GM19395 (cell line): ENCODE data around the gene EDAR.

ENCODE experiments used
- ATAC-seq: cut with Tn5 transposase; IDR thresholded peaks from one replicate; pipeline ENCODE4 v1.9.1; 2021; ENCODE audit warnings: mild to moderate bottlenecking, moderate library complexity; ENCODE audit not compliant: unreplicated experiment

The EDAR gene

DNA sequence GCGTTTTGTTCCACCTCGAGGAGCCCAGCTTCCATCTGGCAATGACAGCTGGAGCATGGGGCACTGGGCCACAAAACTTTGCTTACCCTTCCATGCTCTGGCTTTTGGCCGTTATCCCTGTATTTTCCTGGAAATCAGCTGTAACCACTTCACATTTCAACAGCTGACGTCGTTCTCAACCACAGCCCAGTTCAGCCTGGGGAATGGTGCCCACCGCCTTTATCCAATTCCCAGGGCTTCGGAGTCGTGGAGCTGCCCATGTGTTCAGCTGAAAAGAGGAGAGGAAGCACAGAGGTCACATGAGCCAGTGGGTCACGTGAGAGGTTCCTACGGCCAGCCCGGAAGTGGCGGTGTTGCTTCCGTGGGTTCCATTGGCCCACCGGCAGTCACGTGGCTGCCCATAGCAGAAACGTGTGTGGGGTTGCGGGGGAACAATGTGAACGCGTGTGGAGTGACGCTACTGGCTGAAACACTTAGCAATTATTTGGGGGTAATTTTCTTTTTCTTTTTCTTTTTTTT, 16.7 kb upstream of the EDAR start:
- no peak for ATAC-seq

DNA sequence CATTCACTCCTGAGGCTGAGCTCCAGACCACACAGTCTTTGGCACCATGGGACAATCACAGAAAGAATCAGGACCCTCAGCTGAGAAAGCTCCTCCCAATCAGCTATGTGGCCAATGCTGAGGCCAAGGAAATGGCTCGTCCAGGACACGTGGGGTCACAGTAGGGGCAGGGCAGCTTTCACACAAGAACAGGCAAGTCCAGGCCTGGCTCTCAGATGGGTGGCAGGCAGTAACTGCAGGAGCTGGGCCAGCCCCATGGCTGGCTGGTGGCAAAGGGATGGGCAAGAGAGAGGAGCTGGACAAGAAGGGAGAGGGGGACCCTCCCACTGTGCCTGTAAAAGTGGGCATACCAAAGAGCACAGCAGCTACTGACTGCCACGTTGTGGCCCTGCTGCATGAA, 12.2 kb upstream of the EDAR start:
- no peak for ATAC-seq

DNA sequence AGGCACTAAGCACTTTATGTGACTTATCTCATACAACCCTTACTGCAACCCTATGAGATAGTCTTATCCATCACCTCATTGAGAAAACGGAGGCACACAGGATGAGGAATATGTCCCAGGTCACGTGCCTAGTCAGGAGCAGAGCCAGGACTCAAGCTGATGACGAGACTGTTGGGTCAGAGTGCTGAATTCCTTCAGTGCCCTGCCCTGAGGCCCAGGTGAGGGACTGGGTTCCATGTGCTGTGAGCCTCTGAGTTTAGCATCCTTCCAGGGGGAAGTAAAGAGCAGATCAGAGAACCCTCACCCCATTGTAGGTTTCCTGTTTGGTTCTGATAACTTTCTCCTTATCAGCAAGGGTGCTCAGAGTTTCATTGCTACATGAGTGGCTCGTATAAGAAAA, 11.7 kb upstream of the EDAR start:
- no peak for ATAC-seq

DNA sequence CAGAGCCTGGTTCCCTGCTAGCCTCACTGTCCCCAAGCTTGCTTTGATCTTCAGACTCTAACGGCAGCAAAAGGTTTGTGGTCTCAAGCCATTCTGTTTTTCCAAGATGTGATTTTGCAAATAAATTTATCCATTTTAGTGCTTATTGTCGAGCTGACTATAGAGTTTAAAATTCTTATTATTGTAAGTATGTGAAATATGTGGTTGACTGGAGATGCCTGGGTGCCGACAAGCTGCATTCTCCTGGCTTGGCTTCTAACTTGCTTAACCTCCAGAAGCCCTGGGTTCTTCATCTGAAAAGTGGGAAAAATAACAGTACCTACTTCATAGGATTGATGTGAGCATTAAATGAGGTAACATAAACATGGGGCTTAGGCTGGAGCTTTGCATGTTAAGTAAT, 9.9 kb upstream of the EDAR start:
- no peak for ATAC-seq

DNA sequence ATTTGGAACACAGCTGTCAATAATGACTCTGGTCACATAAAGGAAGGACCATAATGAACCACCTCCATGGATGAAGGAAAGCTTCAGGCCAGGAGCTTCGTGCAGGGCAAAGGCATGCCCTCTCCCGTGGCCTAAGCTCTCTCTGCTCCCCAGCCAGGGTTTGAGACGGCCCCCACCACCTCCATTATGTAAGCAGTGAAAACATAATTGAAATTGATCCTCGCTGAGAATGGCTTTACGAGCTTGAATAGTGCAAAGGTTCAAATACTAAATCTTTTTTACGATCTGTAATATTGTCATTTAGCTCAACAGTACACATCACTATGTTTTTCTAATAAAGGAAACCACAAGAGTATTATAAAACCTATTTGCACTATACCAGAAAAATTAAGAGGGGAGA, 5.2 kb upstream of the EDAR start:
- no peak for ATAC-seq

DNA sequence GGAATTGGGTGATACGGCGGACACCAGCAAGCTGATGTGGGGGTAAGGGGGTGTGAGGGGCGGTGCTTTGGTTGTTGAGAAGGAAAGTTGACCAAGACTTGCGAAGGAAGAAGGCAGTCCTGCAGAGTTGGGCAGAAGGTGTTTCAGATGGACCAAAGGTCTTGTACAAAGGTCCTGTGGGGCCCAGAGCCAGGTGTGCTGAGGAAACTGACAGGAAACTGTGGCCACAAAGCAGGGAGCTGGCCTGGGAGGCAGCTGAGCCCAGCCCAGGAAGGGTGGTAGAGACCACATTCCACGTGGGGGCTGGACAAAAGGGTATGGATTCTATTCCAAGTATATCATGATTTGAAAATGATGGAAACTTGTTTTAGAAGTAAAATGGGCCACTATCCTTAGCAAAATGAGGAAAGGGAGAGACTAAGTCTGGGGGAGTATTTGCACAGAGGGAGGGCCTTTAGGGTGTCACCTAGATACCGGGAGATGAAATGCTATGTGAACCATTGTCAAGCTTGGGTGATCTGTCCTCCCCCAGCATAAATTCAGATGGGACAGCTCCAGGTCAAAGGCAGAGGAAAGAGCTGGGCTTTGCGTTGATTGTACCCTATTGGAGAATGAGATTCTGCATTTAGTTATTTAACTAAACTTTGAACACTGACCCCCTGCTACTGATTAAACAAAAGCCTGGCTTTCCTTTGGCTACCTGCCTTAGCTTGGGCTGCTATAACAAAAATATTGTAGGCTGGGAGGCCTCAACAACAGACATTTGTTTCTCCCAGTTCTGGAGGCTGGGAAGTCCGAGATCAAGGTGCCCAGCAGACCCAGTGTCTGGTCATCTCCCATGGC, 4.3 kb upstream of the EDAR start:
- no peak for ATAC-seq

DNA sequence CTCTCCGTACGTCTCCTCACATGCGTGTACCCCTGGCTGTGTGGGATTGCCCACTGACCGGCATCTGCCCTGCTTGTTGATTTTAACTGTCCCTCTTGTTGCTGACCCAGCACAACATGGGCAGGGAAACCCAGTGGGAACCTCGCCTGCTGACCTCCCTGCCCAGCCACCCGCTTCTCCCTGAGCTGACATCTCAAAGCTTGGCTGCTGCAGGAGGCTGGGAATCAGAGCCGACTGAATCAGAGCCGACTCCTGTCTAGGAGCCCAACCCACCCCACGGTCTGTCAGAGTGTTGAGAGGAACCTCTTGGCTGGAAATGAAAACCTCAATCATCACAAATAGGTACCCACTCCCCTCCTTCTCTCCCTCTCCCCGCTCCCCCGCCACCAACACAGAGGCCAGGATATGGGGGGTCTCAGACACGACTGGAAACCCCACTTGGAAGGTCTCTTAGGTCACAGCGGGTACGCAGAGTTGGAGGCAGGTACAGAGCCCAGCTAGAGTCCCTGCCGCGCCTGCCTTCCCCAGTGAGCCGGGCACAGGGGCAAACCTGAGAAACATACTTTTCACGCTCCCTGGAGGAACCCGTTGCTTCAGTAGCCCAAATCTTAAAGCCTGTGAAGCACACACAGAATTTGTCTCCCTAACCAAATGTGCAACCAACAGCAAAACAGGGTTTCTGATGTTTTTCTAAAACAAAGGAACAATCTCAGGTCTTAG, 784 bp downstream of the EDAR start:
- ATAC-seq, result no peak

DNA sequence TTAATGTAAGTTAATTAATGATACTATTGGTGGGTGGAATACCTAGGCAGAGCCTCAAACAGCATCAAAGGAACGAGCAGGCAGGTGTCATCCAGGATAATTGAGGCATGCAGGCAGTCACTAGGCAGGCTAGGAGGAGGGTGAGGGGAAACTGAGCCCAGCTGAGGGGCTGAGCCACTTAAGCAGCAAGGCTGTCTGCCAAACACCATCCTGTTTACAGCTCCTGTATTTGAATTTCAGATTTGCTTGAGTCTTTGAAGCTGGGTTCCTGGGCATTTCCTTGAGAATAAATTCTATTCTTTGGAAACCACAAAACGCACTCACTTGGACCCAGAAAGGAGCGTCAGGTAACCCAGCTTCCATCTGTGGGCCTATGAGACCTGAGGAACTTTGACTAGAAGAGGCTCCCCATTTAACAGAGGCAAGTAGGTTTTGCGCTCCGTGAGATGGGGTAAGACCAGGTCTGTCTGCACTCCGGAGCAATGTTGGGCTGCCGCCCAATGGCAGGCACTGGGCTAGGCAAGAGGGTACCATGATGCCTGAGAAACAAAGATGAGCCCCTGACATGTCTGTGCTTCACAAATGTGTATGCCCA, 2.0 kb downstream of the EDAR start:
- no peak for ATAC-seq

DNA sequence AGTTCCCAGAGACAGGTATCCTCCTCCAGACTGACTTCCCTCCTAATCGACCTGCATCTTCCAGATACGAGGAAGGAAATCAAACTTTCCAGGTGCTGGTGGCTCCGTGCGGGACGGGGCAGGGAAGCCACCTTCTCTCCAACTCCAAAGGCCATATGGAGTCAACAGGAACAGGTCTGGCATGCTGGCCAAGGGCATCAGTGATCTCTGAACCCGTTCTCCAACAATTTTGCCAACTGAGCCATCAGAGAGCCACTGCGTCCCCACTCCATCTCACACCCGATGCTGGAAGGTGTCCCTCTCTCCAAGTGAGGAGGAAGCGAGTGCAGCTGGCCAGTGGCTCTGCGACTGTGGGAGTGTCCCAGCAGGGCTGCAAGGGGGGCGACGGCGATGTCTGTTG, 5.4 kb downstream of the EDAR start:
- ATAC-seq, result no peak

DNA sequence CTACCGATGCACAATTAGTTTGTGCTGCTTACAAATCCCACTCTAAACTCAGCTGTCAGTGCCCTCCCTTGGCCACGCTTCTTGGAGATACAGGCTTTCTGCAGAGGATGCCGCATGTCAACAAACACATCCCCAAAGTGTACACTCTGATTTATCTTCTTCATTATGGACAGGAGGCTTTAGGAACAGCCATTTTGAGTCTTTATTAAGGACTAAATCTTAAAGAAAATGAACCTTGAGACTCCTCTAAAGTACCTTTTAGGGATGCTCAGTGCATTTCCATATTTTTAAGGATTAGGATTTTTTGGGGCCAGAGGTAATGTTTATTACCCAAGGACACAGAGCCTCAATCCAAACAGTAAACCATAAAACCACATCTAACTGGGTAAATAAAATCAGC, 6.0 kb downstream of the EDAR start:
- ATAC-seq, result no peak

DNA sequence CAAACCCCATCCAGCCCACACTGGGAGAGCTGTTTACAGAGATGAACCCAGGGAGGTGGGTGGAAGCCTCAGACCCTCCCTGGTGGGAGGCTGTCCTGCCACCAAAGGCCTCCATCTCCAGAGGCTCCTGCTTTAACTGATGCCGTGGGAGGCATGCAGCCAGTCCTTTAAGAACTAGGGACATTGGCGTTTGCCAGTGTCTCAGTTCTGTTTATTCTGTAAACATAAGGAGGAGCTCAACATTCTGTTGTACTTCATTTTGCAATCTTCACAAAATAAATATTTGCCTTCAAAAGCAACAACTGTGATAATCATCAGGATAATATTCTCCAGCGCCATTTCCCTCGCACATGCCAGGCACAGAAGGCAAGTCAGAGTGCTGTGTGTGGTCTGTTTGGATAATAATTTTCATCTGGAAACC, 6.8 kb downstream of the EDAR start:
- no peak for ATAC-seq

DNA sequence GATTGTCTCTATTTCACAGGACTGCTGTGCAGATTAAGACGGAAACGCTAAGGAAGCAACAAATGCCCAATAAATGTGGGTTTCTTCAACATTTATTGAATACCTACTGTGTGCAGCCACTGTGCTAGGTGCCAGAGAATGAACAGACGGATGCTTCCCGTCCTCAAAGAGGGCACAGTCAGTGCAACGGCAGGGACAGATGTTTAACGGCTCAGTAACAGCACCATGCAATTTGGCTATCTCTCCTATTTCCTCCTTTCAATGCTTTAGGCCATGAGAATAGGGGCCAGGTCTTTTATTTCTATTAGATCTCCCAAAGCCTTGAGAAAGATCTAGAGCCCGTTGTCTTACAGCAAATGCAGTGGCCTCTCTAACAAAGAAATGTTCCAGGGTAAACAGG, 7.2 kb downstream of the EDAR start:
- ATAC-seq, result no peak

DNA sequence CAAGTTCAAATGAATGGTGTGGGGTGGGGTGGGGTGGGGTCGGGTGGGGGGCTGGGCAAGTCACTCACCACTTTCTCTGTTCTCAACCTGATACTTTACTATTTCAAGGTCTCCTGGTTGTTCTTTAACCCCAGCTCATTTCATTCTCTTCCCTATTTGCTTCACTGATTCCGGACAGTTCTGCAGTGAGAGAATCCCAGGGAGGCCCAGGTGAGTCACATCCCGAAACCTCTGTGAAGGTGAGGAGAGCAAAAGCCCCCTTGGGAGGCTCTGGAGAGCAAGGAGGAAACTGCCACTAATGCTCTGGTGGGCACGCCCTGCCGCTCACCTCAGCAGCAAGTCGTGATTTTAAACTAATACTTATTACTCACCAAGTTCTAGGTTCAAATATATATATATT, 8.9 kb downstream of the EDAR start:
- ATAC-seq, result no peak

DNA sequence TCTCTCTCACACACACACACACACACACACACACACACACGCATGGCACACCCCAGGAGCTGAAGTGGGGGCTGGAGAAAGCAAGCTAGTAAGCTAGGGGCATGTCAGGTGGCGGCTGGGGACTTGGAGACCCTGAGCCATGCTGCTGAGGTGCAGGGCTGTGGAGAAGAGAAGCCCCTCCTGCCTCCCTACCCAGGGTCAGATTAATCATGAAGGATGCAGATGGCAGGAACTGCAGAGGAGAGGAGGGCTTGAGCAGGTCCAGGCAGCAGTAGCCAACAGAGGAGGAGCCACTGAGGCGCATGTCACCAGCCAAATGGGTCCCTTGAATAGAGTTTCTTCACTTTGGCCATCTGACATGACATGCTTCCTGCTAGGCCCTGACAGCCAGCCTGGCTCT, 9.6 kb downstream of the EDAR start:
- no peak for ATAC-seq

DNA sequence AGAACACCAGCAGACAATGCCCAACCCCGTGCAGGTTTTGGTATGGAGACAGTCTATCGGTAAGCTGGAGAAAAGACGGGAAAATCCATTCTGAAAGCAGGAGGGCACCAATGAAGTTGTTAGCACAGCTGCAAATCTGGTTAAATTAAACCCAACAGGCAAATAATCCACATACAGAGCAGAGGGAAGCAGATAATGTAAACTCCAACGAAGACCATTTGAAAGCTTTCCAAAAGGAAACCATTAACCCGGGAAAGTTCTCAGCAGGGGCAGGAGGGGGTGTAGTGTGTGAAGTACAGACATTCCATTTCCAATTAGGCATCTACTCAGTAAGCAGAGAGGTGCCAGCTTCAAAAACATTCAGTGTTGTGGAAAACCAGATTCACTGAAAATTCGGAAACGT, 10.3 kb downstream of the EDAR start:
- ATAC-seq, result no peak

DNA sequence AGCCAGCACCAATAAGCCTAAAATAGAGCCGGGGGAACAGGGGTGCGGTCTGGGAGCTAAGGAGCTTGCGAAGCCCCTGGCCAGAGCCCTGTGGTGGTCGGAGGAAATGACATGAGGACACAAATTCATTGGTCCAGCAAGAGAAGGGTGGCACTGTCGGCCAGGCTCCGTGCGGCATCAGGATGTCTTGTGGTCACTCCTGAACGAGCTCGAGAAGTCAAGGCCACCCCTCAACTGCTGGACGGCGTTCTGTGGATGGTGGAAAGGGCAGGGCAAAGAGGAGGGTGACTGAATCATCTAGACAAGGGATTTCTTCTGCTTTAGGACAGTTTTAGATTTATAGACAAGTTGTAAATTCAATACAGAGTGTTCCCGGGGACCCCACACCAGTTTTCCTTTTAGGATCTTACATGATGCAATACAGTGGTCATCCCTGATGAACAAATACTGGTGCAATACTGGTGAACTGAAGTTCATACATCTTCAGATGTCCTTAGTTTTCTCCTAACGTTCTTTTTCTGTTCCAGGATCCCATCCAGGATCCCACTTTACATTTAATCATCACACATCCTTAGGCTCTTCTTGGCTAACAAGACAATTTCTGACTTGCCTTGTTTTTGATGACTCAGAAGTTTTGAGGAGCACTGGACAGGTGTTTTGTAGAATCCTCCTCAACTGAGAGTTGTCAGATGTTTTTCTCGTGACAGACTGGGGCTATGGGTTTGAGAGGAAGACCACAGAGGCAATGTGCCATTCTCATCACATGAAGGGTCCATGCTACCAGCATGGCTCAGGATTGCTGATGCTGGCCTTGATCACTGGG, 13.2 kb downstream of the EDAR start:
- no peak for ATAC-seq

DNA sequence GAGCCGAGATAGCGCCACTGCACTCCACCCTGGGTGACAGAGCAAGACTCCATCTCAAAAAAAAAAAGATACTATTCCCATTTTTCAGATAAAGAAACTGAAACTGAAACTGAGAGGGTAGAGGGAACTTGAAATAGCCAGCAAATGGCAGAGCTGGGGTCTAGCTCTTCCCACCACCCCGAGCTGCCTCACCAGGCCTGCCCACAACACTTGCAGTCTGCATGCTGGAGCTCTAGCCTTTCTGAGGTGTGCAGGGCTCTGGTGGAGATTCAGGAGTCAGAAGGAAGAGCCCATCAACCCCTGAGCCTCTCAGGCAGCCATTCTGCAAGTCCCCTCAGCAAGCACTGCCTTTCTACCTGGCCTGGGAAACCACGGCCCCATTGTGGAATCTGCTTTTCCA, 14.3 kb downstream of the EDAR start:
- no peak for ATAC-seq

DNA sequence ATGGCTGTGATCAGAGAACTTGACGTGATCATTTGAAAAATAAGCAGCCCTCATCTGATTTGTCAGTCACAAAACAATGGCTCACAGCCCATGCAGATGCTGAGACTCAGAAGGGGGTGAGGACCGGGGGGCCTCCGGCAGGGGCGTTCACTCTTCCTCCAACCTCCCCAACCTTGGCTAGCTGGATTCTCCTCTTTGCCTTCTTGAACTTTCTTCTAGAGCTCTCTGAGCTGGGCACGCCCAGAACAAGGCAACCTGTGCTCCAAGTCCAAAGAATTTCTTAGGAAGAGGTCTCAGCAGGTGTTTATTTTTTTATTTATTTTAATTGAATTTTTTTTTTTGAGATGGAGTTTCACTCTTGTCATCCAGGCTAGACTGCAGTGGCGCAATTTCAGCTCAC, 16.4 kb downstream of the EDAR start:
- no peak for ATAC-seq

DNA sequence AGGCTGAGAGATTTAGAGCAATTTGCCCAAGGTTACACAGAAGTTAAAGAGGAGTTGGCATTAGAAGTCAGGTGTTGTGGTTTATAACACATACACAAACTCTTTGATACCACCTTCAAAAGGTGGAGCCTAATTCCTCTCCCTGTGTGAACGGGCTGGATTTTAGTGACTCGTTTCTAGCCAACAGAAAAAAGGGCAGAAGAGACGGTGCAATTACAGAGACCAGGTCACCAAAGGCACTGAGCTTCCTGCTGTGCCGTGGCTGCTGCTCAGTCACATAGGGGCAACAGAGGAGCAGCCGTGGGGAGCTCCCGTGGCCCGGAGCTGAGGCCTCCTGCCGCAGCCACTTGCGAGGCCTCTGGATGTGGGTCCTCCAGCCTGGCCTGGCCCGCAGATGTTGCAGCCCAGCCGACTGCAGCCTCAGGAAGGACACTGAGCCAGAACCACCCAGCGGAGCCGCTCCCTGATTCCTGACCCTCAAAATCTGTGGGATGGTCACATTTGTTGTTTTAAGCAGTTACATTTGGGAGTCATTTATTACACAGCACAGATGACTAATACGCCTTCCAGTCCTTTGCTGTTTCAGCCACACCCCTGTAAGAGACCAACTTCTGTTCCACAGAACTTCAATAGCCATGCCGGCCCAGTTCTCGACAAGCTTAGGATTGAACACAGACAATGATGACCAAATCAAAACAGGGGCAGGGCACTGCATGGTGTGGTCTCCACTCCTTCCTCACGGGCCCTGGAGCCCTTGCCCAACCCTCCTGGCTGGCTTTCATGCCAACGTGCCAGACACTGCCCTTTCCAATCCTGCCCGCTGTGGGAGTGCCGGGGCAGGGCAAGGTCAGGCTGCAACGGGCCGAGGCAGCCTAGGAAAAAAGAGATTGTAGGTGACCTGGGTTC, 17.1 kb downstream of the EDAR start:
- no peak for ATAC-seq

DNA sequence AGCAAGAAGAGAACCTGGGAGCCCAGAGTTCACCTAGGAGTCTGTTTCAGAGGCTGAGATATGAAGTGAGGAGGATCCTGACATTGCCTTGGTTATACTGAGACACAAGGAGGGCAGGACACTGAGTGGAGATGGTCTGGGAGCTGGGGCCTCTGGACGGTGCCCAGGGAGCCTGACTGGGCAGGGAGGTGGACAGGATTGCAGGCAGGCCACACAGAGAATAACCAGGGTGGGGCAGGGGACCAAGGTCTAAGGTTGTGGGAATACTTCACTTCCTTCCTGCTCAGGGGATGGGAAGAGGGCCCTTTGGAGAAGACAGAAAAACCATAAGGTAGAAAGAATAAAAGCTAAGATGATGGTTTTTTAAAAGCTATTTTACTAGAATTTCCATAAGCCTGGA, 18.7 kb downstream of the EDAR start:
- ATAC-seq, result no peak
